Measurements from ENCODE around the gene CCDC154. TPM values are rescaled to one million over a fixed set of nuclear protein-coding genes. Genes with fewer than 3 reads are reported as not detected.

Gene CCDC154
- total and polyA plus RNA-seq, 9 of the 15 experiments (the other 6 are each of a cell fraction or from before 2014, with no cell fraction given): 0.15 to 1.4 (median 0.20) TPM; not detected in 5

GRCh38 chr16:1438229-1439057, 5.9 kb downstream of the CCDC154 start:
- Histone ChIP-seq H3K36me3 (ENCODE audit: control insufficient read depth, insufficient read depth, low read length) (no peaks in the 10 kb centered on the region), H3K9me3 (replicated peaks; ENCODE audit: control insufficient read depth, insufficient read depth, low read depth, low read length) (no peaks in the 10 kb centered on the region), H3K79me2 (ENCODE audit: control insufficient read depth, insufficient read depth, low read length) (no peaks in the 10 kb centered on the region), H3K9ac (ENCODE audit: insufficient read depth in 1 of 2, low read depth in 2 of 2, low read length in 2 of 2) (no peak overlapping the region; a peak in 1 of 4 replicates), H3K4me3 (no peak overlapping the region), H3K4me2 (ENCODE audit: insufficient read depth, low read length) (no peak overlapping the region), H4K20me1 (replicated peaks; ENCODE audit: control insufficient read depth, insufficient read depth, low read length) (no peaks in the 10 kb centered on the region), H3K27ac (ENCODE audit: extremely low read depth, low read depth, low read length) (no peak overlapping the region), H2AFZ (ENCODE audit: low read depth, low read length) (no peak overlapping the region), H3K4me1 (replicated peaks in 1 of 2; ENCODE audit: control insufficient read depth in 2 of 2, insufficient read depth in 2 of 2, low read length in 2 of 2) (peaks cover 0 to 70% of the 10 kb centered on the region in 2 experiments; a peak in 3 of 5 replicates), H3K27me3 (ENCODE audit: control insufficient read depth in 2 of 2, insufficient read depth in 2 of 2, low read length in 2 of 2) (peaks cover 0 to under 1% of the 10 kb centered on the region in 2 experiments; a peak in 1 of 5 replicates), H3K9me1 (ENCODE audit: control insufficient read depth, insufficient read depth, low read length) (no peaks in the 10 kb centered on the region)
- ChIA-PET CTCF (ENCODE audit: low intra/inter-chr PET ratio) (no interaction called here), POLR2A (interaction anchor here (0.6 to 1.6 kb wide), 5 partner anchors 18 to 61 kb away, joined by 3 to 5 read pairs (median 3); partner anchors contain the start of gene UQCC4)
- DNase-seq (ENCODE audit: extremely low read depth in 1 of 4, low spot score in 3 of 4) (no peak), FAIRE-seq (no peak), ATAC-seq (no peak)
- TF ChIP-seq ZNF707 (CRISPR knock-in tag; conservative IDR thresholded peaks at IDR 0.05): no peak
- TF ChIP-seq POLR3G (IDR thresholded peaks at IDR 0.05; ENCODE audit: extremely low read depth, insufficient read length, insufficient replicate concordance): no peak
- TF ChIP-seq ZNF280A (IDR thresholded peaks at IDR 0.05; ENCODE audit: low read depth, partially characterized antibody): no peak
- no peak for TF ChIP-seq CBX2 (IDR thresholded peaks at IDR 0.05; ENCODE audit: insufficient read depth, low read length, poor library complexity, severe bottlenecking)
- TF ChIP-seq ZNF586 (CRISPR knock-in tag; conservative IDR thresholded peaks at IDR 0.05): no peak
- no peak for TF ChIP-seq ZNF41 (CRISPR knock-in tag; conservative IDR thresholded peaks at IDR 0.05)
- no peak for TF ChIP-seq ZNF280B (CRISPR knock-in tag; IDR thresholded peaks at IDR 0.05)
- TF ChIP-seq C11orf30 (IDR thresholded peaks at IDR 0.05; ENCODE audit: low read depth): no peak
- no peak for TF ChIP-seq ZNF197 (CRISPR knock-in tag; IDR thresholded peaks at IDR 0.05; ENCODE audit: low read depth)
- no peak for TF ChIP-seq ZZZ3 (IDR thresholded peaks at IDR 0.05)
- no peak for TF ChIP-seq POLR2AphosphoS5 (IDR thresholded peaks at IDR 0.05; ENCODE audit: control insufficient read depth, insufficient read depth, low read depth, low read length)
- TF ChIP-seq HNRNPK (IDR thresholded peaks at IDR 0.05; ENCODE audit: low read depth, low read length, poor library complexity, severe bottlenecking): no peak
- TF ChIP-seq AFF1 (IDR thresholded peaks at IDR 0.05; ENCODE audit: low read depth in 1 of 2, partially characterized antibody in 2 of 2): no peak
- no peak for TF ChIP-seq HOXB6 (CRISPR knock-in tag; IDR thresholded peaks at IDR 0.05; ENCODE audit: borderline replicate concordance)
- WGBS (ENCODE audit: insufficient coverage, low coverage, missing lambda C conversion rate): 59% methylated on average over 11 of the region's 35 CpGs
- intact Hi-C loops (cut with micrococcal nuclease) (no loop called here), in situ Hi-C loops (cut with MboI) (no loop called here)
- no TSS peak for BruUV-seq (replicated peaks)
